HCT116 (cell line): ENCODE measurements around the gene CAPN10. TPM values are rescaled to one million over a fixed set of nuclear protein-coding genes. Genes with fewer than 3 reads are reported as not detected.
A peak's percentile ranks its signal among the peaks of the same experiment; 100 is the strongest.
"Not testable (repeated sequence)": the region's sequence is repeated elsewhere in the genome, so short reads cannot be mapped to it uniquely, and the experiment has no call there.

Source experiments
- ATAC-seq: fragments of 200-7000 bp; cut with Tn5 transposase; 2 replicates; pipeline ENCODE4 v1.9.1; 2020; ENCODE audit warnings: mild to moderate bottlenecking, moderate library complexity
- BruUV-seq: library from RNA; stranded (reverse); fragments of 400-500 nt; replicated peaks from 2 replicates; lab custom pipeline; 2021; lab: Mats Ljungman, UMichigan
- CTCF ChIA-PET: fragments of 300-600 bp; sonication (Branson Sonifier 250); formaldehyde crosslinking; loops from one replicate; lab custom pipeline; 2021; ENCODE audit warnings: antibody characterized with exemption; lab: Charles Lee
- POLR2A ChIA-PET: fragments of 300-600, 350-600 bp; sonication (Branson Sonifier 250); formaldehyde crosslinking; loops from one replicate; lab custom pipeline; 2021; ENCODE audit warnings: antibody characterized with exemption; lab: Charles Lee
- RAD21 ChIA-PET, 2 experiments: fragments of 300-600 bp; sonication (Branson Sonifier 250); formaldehyde crosslinking; loops; one replicate each; lab custom pipeline; 2023; ENCODE audit warnings: low total read pairs in 2 of 2; ENCODE audit not compliant: uncharacterized antibody in 2 of 2, unreplicated experiment in 2 of 2, low non-redundant PET in 1 of 2; lab: Charles Lee
- DNase-seq: peaks from one replicate; pipeline ENCODE4 v3.0.0-alpha.2; 2010; ENCODE audit warnings: low read depth, low spot score
- H2AFZ ChIP-seq: fragments of 200-600 bp; shearing (Covaris generic), sonication (generic); 2 replicates; pipeline ENCODE4 v1.6.1; 2017; ENCODE audit warnings: low read depth, mixed run types, mixed read lengths, antibody characterized with exemption, low read length; ENCODE audit not compliant: poor library complexity, severe bottlenecking
- H3K27ac ChIP-seq: 2 replicates; pipeline ENCODE4 v1.5.1; 2012; ENCODE audit warnings: low read depth, low read length
- H3K27me3 ChIP-seq: fragments of 200-600 bp; sonication (generic); 2 replicates; pipeline ENCODE4 v1.6.1; 2016; ENCODE audit warnings: mixed run types, low read length, mixed read lengths; ENCODE audit not compliant: insufficient read depth
- H3K36me3 ChIP-seq, 2 experiments: fragments of 200-500 bp in 1 of 2; fragments of 200-600 bp in 1 of 2; sonication (Bioruptor generic) in 1 of 2; sonication (generic) in 1 of 2; 2 replicates each; pipeline versions ENCODE4 v1.5.1 to v1.6.1; 2014 to 2016; ENCODE audit warnings: low read length in 2 of 2, inconsistent platforms in 1 of 2, mixed read lengths in 1 of 2, mixed run types in 1 of 2; ENCODE audit not compliant: insufficient read depth in 2 of 2, control insufficient read depth in 1 of 2
- H3K4me1 ChIP-seq, 2 experiments: fragments of 200-600 bp in 1 of 2; sonication (generic) in 1 of 2; 2 replicates each; pipeline versions ENCODE4 v1.5.1 to v1.6.1; 2012 to 2017; ENCODE audit warnings: low read length in 2 of 2, inconsistent platforms in 1 of 2, mild to moderate bottlenecking in 1 of 2, mixed read lengths in 1 of 2, mixed run types in 1 of 2, moderate library complexity in 1 of 2; ENCODE audit not compliant: insufficient read depth in 2 of 2, control insufficient read depth in 1 of 2
- H3K4me2 ChIP-seq: fragments of 200-600 bp; sonication (generic); 2 replicates; pipeline ENCODE4 v1.6.1; 2017; ENCODE audit warnings: mixed run types, low read length, mixed read lengths
- H3K4me3 ChIP-seq, 2 experiments: fragments of 200-600 bp in 1 of 2; sonication (generic) in 1 of 2; replicated peaks in 1 of 2; 2 replicates each; pipeline ENCODE4 v1.5.1; 2011 to 2016; ENCODE audit warnings: low read length in 2 of 2, control low read depth in 1 of 2, low read depth in 1 of 2, mild to moderate bottlenecking in 1 of 2, mixed read lengths in 1 of 2, mixed run types in 1 of 2
- H3K79me2 ChIP-seq: fragments of 200-600 bp; sonication (generic); 2 replicates; pipeline ENCODE4 v1.6.1; 2017; ENCODE audit warnings: mild to moderate bottlenecking, mixed run types, low read length, moderate library complexity, mixed read lengths; ENCODE audit not compliant: insufficient read depth
- H3K9ac ChIP-seq: fragments of 200-600 bp; sonication (generic); 2 replicates; pipeline ENCODE4 v1.6.1; 2016; ENCODE audit warnings: low read length, mixed read lengths
- H3K9me2 ChIP-seq: fragments of 200-600 bp; sonication (generic), shearing (Covaris generic); 2 replicates; pipeline ENCODE4 v1.6.1; 2017; ENCODE audit warnings: mixed run types, mild to moderate bottlenecking, moderate library complexity; ENCODE audit not compliant: insufficient read depth
- H3K9me3 ChIP-seq, 2 experiments: fragments of 200-500 bp in 1 of 2; fragments of 200-600 bp in 1 of 2; sonication (Bioruptor generic) in 1 of 2; sonication (generic) in 1 of 2; 2 replicates each; pipeline ENCODE4 v1.6.1; 2014 to 2017; ENCODE audit warnings: low read length in 2 of 2, mixed read lengths in 2 of 2, inconsistent platforms in 1 of 2, low read depth in 1 of 2, mild to moderate bottlenecking in 1 of 2, mixed run types in 1 of 2, moderate library complexity in 1 of 2; ENCODE audit not compliant: control insufficient read depth in 1 of 2, insufficient read depth in 1 of 2
- H4K20me1 ChIP-seq: fragments of 200-600 bp; sonication (generic), shearing (Covaris generic); 2 replicates; pipeline ENCODE4 v1.6.1; 2017; ENCODE audit warnings: mixed run types, mild to moderate bottlenecking, moderate library complexity; ENCODE audit not compliant: insufficient read depth
- CTCF ChIP-seq, 3 experiments: fragments of 200-600 bp in 1 of 3; sonication (generic) in 1 of 3; IDR thresholded peaks in 2 of 3; conservative IDR thresholded peaks in 1 of 3; 2 replicates each; pipeline ENCODE4 v1.5.1; 2012 to 2017; ENCODE audit warnings: low read depth in 2 of 3, low read length in 2 of 3, antibody characterized with exemption in 1 of 3, borderline replicate concordance in 1 of 3, control low read depth in 1 of 3, mild to moderate bottlenecking in 1 of 3, mixed read lengths in 1 of 3, mixed run types in 1 of 3, moderate library complexity in 1 of 3; ENCODE audit not compliant: insufficient read depth in 1 of 3
- ELF1 ChIP-seq: IDR thresholded peaks from 2 replicates; pipeline ENCODE4 v1.6.1; 2012; ENCODE audit warnings: low read depth, borderline replicate concordance
- FOSL1 ChIP-seq: IDR thresholded peaks from 2 replicates; pipeline ENCODE4 v1.6.1; 2012; ENCODE audit warnings: low read depth
- JUND ChIP-seq: IDR thresholded peaks from 2 replicates; pipeline ENCODE4 v1.6.1; 2012
- POLR2AphosphoS5 ChIP-seq: IDR thresholded peaks from 2 replicates; pipeline ENCODE4 v1.6.1; 2011; ENCODE audit warnings: mild to moderate bottlenecking, low read depth, low read length, moderate library complexity
- SIN3A ChIP-seq: IDR thresholded peaks from 2 replicates; pipeline ENCODE4 v1.6.1; 2012; ENCODE audit warnings: low read depth
- SP1 ChIP-seq: IDR thresholded peaks from 2 replicates; pipeline ENCODE4 v1.6.1; 2012; ENCODE audit warnings: low read depth
- SRF ChIP-seq: IDR thresholded peaks from 2 replicates; pipeline ENCODE4 v1.6.1; 2012; ENCODE audit warnings: low read depth
- TCF7L2 ChIP-seq: IDR thresholded peaks from 2 replicates; pipeline ENCODE4 v1.7.0; 2011; ENCODE audit warnings: borderline replicate concordance, inconsistent platforms; ENCODE audit not compliant: insufficient read depth, insufficient read length; ENCODE audit errors: extremely low read depth
- YY1 ChIP-seq: IDR thresholded peaks from 2 replicates; pipeline ENCODE4 v1.6.1; 2011; ENCODE audit warnings: low read length, low read depth, moderate library complexity, mild to moderate bottlenecking; ENCODE audit not compliant: insufficient replicate concordance; ENCODE audit errors: extremely low read depth
- ZBTB33 ChIP-seq: IDR thresholded peaks from 2 replicates; pipeline ENCODE4 v1.6.1; 2011; ENCODE audit warnings: mild to moderate bottlenecking, low read length, moderate library complexity; ENCODE audit not compliant: insufficient replicate concordance; ENCODE audit errors: extremely low read depth
- ZFX ChIP-seq: fragments of 450-650 bp; IDR thresholded peaks from 2 replicates; pipeline ENCODE4 v1.6.1; 2017
- intact Hi-C: fragments of 100-400 bp; cut with micrococcal nuclease; formaldehyde crosslinking; loops from 2 replicates; pipeline ENCODE4 v1.10.0; 2022
- total RNA-seq: library from RNA; stranded (reverse); gene quantifications from one replicate; pipeline ENCODE4 v1.2.1, GENCODE V29; 2021; ENCODE audit not compliant: unreplicated experiment

Gene CAPN10
- total RNA-seq, 1 experiment from 2014 or later, result 40.7 TPM

- H3K27ac ChIP-seq, RAD21 ChIA-PET, H3K4me1 ChIP-seq, intact Hi-C loops, H3K27me3 ChIP-seq, H3K4me2 ChIP-seq, H4K20me1 ChIP-seq, H3K36me3 ChIP-seq, BruUV-seq, H2AFZ ChIP-seq, H3K9me2 ChIP-seq, H3K4me3 ChIP-seq, H3K79me2 ChIP-seq, H3K9ac ChIP-seq, POLR2A ChIA-PET: not testable (repeated sequence)
- CTCF ChIA-PET, result interaction anchor here (0.8 kb wide), 1 partner anchor 13 kb away, joined by 3 read pairs; no protein-coding TSS in a partner anchor
- peak; percentile 15 to 46 (median 38); a peak in 5 of 6 replicates for TF ChIP-seq CTCF (IDR thresholded peaks at IDR 0.05 in 2 of 3, conservative IDR thresholded peaks at IDR 0.05 in 1 of 3; ENCODE audit: borderline replicate concordance in 1 of 3, insufficient read depth in 1 of 3, low read depth in 2 of 3, low read length in 2 of 3)
- DNase-seq (peak; percentile 15), ATAC-seq (peak; percentile 71)
- peaks cover 0 to 11% of the 10 kb centered on the region in 2 experiments; a peak in 2 of 4 replicates for H3K9me3 ChIP-seq
Measured at GRCh38 chr2:240616860-240617666, 30.5 kb downstream of the CAPN10 start.

GRCh38 chr2:240618776-240619175 is 32.2 kb downstream of the CAPN10 start:
- Histone ChIP-seq H3K4me2 (no peak overlapping the region), H3K4me3 (no peak overlapping the region), H3K4me1 (no peaks in the 10 kb centered on the region), H3K9me2 (no peaks in the 10 kb centered on the region), H3K9ac (no peak overlapping the region), H3K27me3 (no peaks in the 10 kb centered on the region), H3K27ac (no peak overlapping the region), H3K9me3 (peaks cover 0 to 11% of the 10 kb centered on the region in 2 experiments; a peak in 2 of 4 replicates), H2AFZ (no peak overlapping the region), H3K36me3 (no peaks in the 10 kb centered on the region), H4K20me1 (no peaks in the 10 kb centered on the region), H3K79me2 (no peaks in the 10 kb centered on the region)
- RAD21 ChIA-PET, result no interaction called here
- ATAC-seq, result no peak
- no TSS peak for BruUV-seq
- TF ChIP-seq SP1 (no peak), TCF7L2 (no peak), JUND (no peak), POLR2AphosphoS5 (no peak), FOSL1 (no peak), SIN3A (no peak), ZFX (no peak), ELF1 (no peak), ZBTB33 (no peak), YY1 (no peak), SRF (no peak)
- DNase-seq, result no peak
- POLR2A ChIA-PET, result no interaction called here
- intact Hi-C loops, result no loop called here
- CTCF ChIA-PET, result no interaction called here
